Activated CD4-positive, CD25-positive, alpha-beta regulatory T cell (primary cell): ENCODE measurements around the gene WDCP.
"Not testable (repeated sequence)": the region's sequence is repeated elsewhere in the genome, so short reads cannot be mapped to it uniquely, and the experiment has no call there.

Experiments used
- DNase-seq, 4 experiments: peaks; one replicate each; lab custom pipeline; 2025; lab: John Stamatoyannopoulos, UW

WDCP gene

GRCh38 chr2:24058564-24059271 lies 11.5 kb upstream of the WDCP start:
- no peak for DNase-seq

GRCh38 chr2:24055750-24056149 lies 8.6 kb upstream of the WDCP start:
- DNase-seq, result no peak

- no peak for DNase-seq
Observed at GRCh38 chr2:24054366-24055010, 7.3 kb upstream of the WDCP start.

GRCh38 chr2:24052951-24053350 lies 5.8 kb upstream of the WDCP start:
- no peak for DNase-seq

GRCh38 chr2:24051833-24052232 lies 4.6 kb upstream of the WDCP start:
- no peak for DNase-seq

GRCh38 chr2:24050041-24050979 lies 3.1 kb upstream of the WDCP start:
- DNase-seq, result peak in 1 of 4 experiments; percentile 9

- peak in 2 of 4 experiments; percentile 8 to 10 for DNase-seq
Observed at GRCh38 chr2:24049485-24050021, 2.4 kb upstream of the WDCP start, which contains the start of gene FKBP1B. Gene FKBP1B (plus strand): TSS chr2:24049741. CDS start chr2:24049850, 109 bp downstream.

GRCh38 chr2:24048769-24049484 lies 1.7 kb upstream of the WDCP start:
- DNase-seq, result no peak

GRCh38 chr2:24047703-24048033 lies 477 bp upstream of the WDCP start:
- DNase-seq, result no peak

GRCh38 chr2:24046599-24046929 lies 627 bp downstream of the WDCP start:
- no peak for DNase-seq

GRCh38 chr2:24045511-24046508 lies 1.4 kb downstream of the WDCP start:
- no peak for DNase-seq

- not testable (repeated sequence) for DNase-seq
Observed at GRCh38 chr2:24043133-24043532, 4.1 kb downstream of the WDCP start.

GRCh38 chr2:24040511-24040910 lies 6.7 kb downstream of the WDCP start:
- no peak for DNase-seq

- DNase-seq, result no peak
Observed at GRCh38 chr2:24038786-24039499, 8.2 kb downstream of the WDCP start.

- DNase-seq, result no peak
Observed at GRCh38 chr2:24026233-24026632, 21.0 kb downstream of the WDCP start.

GRCh38 chr2:24024996-24025663 lies 22.1 kb downstream of the WDCP start:
- DNase-seq, result no peak

GRCh38 chr2:24024018-24024417 lies 23.2 kb downstream of the WDCP start:
- no peak for DNase-seq

- DNase-seq, result no peak
Observed at GRCh38 chr2:24022975-24023575, 24.1 kb downstream of the WDCP start.
